HG03135 (cell line): Measurements from ENCODE around the gene RNF152.

Source experiments
- ATAC-seq: cut with Tn5 transposase; IDR thresholded peaks from one replicate; pipeline ENCODE4 v1.9.1; 2021; ENCODE audit warnings: mild to moderate bottlenecking, moderate library complexity; ENCODE audit not compliant: unreplicated experiment

RNF152 gene

GRCh38 chr18:61855449-61856378, 37.1 kb downstream of the RNF152 start:
- ATAC-seq = no peak

- no peak for ATAC-seq
Observed at GRCh38 chr18:61854578-61855448, 38.0 kb downstream of the RNF152 start.

DNA sequence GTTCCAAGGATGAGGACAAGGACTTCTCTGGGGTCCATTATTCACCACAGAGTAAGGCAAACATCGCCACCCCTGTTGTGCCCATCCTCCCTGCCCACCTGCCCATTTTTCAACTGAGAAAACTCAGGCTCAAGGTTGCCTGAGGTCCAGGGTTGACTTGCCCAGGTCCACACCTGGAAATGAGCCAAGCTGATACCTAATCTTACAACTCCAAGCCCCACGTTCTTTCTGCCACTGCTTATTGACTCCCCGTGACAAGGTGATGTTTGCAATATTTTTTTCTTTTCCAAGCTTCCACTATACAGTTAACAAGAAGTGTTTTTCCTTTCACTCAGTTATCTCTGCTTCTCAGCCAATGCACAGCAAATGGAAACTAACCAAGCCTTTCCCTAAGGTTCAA, 39.0 kb downstream of the RNF152 start:
- ATAC-seq = no peak

DNA sequence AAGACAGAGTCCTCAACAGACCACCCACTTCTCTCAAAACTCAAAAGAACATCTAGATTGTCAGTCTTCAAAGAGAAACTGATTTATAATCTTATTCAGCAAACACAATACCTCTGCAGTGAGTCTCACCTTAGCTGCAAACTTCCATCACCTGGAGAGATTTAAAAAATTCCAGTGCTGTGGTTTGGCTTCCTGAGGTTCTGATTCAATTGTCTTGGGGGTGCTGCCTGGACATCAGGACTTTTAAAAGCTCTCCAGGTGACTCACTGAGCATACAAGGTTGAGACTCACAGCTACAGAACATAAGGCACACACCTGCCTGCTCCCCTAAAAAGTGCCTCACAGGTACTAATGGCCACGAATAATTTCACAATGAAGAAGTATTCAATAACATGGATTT, 40.3 kb downstream of the RNF152 start:
- no peak for ATAC-seq

GRCh38 chr18:61851940-61852451, 40.8 kb downstream of the RNF152 start:
- no peak for ATAC-seq

- ATAC-seq = no peak
Observed at GRCh38 chr18:61851279-61851678, 41.5 kb downstream of the RNF152 start.

GRCh38 chr18:61850756-61851155, 42.1 kb downstream of the RNF152 start:
- no peak for ATAC-seq

GRCh38 chr18:61847164-61847791, 45.5 kb downstream of the RNF152 start:
- ATAC-seq = no peak

DNA sequence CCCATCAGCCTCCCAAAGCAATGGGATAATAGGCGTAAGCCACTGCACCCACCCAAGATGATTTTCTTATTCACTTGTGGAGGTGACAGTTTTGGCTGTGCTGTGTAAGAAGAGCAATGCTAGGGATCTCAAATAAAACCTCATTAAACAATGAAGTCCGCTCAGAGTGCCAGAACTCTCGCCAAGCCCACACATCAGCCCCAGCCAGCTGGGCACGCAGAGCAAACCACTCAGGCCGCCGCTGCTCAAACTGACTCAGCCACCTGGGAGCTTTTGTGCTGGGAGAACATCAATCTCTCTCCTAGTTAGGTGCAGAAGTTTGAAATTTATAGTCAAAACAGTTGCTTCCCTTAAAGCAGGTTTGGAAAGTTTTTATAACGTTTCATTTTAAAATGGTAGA, 47.6 kb downstream of the RNF152 start:
- no peak for ATAC-seq

- no peak for ATAC-seq
Observed at GRCh38 chr18:61844726-61845125, 48.1 kb downstream of the RNF152 start.

DNA sequence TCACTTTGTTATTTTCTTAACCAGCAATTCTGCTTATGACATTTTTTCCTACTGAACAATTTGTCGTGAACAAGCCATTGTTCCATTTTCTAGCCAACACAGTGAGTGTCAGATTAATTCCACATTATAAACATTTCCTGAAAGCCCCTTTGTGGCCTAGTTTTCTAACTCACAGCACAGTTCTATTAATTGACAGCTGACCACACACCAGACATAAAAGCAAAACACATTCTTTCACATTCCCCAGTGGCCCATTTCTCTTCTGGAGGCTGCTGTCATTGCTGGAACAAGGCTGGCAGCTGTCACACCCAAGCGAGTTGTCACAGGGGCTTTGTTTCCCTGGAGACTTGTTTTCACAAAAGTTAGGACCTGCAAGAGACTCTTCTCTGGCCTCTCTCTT, 50.7 kb downstream of the RNF152 start:
- no peak for ATAC-seq

DNA sequence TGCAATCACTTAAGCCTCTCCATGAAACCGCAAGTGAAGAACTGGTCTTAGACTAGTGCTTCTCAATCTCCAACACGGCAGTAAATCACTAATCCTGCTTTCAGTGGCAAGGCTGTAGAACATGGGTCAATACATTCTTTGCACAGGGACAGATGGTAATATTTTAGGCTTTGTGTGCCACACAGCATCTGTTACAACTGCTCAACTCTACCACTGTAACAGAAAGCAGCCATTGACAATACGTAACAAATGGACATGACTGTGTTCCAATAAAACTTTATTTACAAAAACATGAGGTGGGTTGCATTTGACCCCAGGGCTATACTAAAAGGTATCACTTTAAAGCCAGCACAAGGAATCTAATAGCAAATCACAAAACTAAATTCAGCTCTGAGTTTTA, 51.1 kb downstream of the RNF152 start:
- ATAC-seq = no peak

DNA sequence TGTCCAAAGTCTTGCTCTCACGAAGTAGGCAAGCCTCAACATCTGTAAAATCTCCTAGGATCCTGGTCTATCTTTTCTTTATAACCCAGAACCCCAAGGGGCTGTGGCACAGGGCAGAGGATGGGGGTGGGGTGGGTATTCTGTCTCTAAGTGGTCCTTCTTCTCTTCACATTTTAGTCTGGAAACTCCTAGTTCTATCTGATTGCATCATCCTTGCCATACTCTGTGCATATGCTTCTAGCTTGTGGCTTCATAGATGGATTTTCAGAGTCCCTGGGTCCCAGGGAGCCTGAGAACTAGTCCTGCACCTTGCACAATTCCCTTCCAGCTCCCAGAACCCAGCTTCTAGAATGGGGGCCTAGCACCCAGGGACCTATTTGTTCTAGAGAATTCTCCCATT, 52.5 kb downstream of the RNF152 start:
- ATAC-seq = no peak

DNA sequence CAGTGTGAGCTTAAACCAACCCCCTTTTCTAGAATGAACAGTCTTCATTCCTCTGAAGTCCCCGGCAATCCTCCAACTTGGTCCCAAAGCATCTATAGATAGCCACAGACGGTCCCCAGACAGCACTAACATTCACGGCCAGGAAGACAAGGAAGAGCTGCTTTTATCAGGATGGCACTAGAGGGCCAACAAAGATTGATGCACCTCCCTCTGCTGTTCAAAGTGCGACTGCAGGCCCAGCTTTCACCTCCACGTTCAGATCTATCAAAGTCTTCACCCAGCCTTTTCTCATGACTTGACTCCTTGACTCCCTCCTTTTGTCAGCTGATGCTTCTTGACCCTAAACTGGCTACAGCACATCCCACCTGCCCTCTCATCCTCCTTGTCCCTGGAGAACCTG, 54.3 kb downstream of the RNF152 start:
- no peak for ATAC-seq

- ATAC-seq = no peak
Observed at GRCh38 chr18:61833978-61834377, 58.8 kb downstream of the RNF152 start.

DNA sequence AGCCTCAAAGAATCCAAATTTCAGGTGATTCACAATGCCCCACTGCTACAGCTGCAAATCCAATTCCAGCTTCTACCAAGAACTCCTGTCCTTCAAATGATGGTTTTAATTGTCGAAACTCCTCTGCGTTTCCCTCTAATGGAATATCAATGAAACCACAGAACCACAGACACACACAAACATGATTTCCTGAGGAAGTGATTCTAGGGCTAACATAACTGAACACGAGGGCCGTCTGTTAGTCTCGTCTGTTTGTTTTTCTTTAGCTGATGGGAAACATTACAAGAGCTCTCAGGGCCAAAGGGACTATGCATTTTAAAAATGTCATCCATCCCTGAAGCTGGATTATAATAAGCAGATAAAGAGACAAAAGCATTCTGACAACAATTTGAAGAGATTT, 59.4 kb downstream of the RNF152 start:
- ATAC-seq = no peak

- no peak for ATAC-seq
Observed at GRCh38 chr18:61832858-61833257, 59.9 kb downstream of the RNF152 start.

- ATAC-seq = no peak
Observed at GRCh38 chr18:61831071-61831470, 61.7 kb downstream of the RNF152 start.

GRCh38 chr18:61829108-61829507, 63.7 kb downstream of the RNF152 start:
- no peak for ATAC-seq

DNA sequence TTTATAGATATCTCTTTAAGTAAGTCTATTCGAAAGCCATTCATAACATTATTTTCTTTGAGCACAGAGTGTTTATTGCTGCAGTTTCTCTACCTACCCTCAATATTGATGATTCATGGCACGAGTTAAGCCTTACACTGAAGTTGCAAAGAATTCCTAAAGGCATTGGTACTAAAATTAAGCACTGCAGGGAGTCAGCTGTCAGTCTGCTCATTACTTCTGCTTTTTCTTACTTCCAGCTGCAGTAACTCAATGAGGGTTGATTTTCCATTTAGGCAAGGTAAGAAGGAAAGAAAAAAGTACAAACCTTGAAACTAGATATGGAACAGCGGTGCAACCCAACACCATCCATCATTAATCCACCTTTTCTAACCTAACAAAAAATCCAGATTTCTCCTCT, 65.2 kb downstream of the RNF152 start:
- ATAC-seq = no peak

DNA sequence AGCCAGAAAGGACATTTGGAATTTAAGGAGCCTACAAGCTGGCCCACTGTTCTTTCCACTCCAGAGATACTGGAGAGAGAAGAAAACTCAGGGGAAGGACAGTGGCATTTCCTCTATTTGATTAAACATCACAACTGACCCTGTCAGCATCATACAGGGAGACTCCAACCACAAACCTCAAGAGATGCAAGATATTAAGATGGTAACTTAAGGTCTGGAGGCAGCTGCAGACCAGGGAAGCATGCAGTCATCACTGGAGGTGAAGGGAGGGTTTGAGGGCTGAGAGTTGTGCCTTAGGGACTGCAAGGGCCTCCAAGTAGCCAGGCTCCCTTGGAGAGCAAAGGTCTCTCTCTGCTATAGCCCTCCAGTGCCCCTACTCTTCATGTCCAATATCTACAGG, 67.4 kb downstream of the RNF152 start:
- no peak for ATAC-seq
